Thoracic aorta (tissue), 2 donors: Measurements from ENCODE around the gene PER2. TPM values are rescaled to one million over a fixed set of nuclear protein-coding genes. Genes with fewer than 3 reads are reported as not detected.
A peak's percentile ranks its signal among the peaks of the same experiment; 100 is the strongest.

ENCODE experiments used
- ATAC-seq: fragments of 150-250 bp; one replicate; pipeline ENCODE4 v1.8.0; 2017; ENCODE audit warnings: low read depth; ENCODE audit not compliant: insufficient number of reproducible peaks, low FRiP score
- DNase-seq: peaks from one replicate; pipeline ENCODE4 v3.0.0-alpha.2; 2020; ENCODE audit warnings: low spot score
- H3K27ac ChIP-seq, 2 donors: fragments of 200-600 bp; sonication (generic); 1 replicate in 1 of 2; 2 replicates in 1 of 2; pipeline ENCODE4 v1.5.1; 2016; ENCODE audit warnings: mild to moderate bottlenecking in 2 of 2, moderate library complexity in 2 of 2
- H3K27me3 ChIP-seq: fragments of 200-600 bp; sonication (generic); replicated peaks from 2 replicates; pipeline ENCODE4 v1.6.0; 2016; ENCODE audit warnings: mild to moderate bottlenecking; ENCODE audit not compliant: insufficient read depth
- H3K36me3 ChIP-seq: fragments of 200-600 bp; sonication (generic); one replicate; pipeline ENCODE4 v1.5.1; 2016
- H3K4me1 ChIP-seq, 2 donors: fragments of 200-600 bp; sonication (generic); 1 replicate in 1 of 2; 2 replicates in 1 of 2; pipeline versions ENCODE4 v1.5.1 to v1.6.0; 2016; ENCODE audit warnings: low read depth in 2 of 2, mild to moderate bottlenecking in 1 of 2; ENCODE audit not compliant: control insufficient read depth in 1 of 2
- H3K4me3 ChIP-seq: fragments of 200-600 bp; sonication (generic); 2 replicates; pipeline ENCODE4 v1.5.1; 2016; ENCODE audit warnings: mild to moderate bottlenecking
- H3K9me3 ChIP-seq: fragments of 200-600 bp; sonication (generic); 2 replicates; pipeline ENCODE4 v1.5.1; 2016
- total RNA-seq, 2 donors: library from RNA; depleted of rRNA; stranded (reverse); fragments of >200 nt; gene quantifications; one replicate each; pipeline versions ENCODE4 v1.1.0 to v1.2.3, GENCODE V29; 2016
- TF ChIP-seq, protein P1 (sequence below): fragments of 200-600 bp; sonication (generic); IDR thresholded peaks from one replicate; pipeline ENCODE4 v1.5.1; 2019; ENCODE audit warnings: antibody characterized with exemption

PER2 gene
- total RNA-seq, 2 donors from 2014 or later = 14.2 to 26.2 TPM

DNA sequence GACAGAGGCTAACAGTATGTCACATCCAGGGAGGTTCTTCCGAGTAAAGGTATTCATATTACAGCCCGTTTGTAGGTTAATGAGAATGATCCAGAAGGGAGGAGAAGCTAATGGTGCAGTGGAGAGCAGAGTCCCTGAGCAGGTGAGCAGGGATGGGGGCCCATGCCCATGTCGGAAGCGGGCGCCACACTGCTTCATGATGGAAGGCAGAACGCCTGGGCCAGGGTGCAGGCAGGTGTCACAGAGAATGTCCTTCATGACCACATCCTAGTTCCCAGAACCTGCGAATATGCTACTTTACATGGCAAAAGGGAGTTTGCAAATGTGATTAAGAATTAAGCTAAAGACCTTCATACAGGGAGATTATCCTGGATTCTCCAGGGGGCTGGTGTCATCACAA lies 52.6 kb downstream of the PER2 start:
- no peak for DNase-seq
- H3K9me3 ChIP-seq = no peaks in the 10 kb centered on the region
- H3K27ac ChIP-seq = no peak overlapping the region
- no peak for ATAC-seq
- H3K36me3 ChIP-seq = no peaks in the 10 kb centered on the region
- no peak overlapping the region for H3K4me3 ChIP-seq
- peaks cover 3 to 17% of the 10 kb centered on the region in 2 donors for H3K4me1 ChIP-seq
- no peaks in the 10 kb centered on the region for H3K27me3 ChIP-seq
- TF ChIP-seq, protein P1, sequence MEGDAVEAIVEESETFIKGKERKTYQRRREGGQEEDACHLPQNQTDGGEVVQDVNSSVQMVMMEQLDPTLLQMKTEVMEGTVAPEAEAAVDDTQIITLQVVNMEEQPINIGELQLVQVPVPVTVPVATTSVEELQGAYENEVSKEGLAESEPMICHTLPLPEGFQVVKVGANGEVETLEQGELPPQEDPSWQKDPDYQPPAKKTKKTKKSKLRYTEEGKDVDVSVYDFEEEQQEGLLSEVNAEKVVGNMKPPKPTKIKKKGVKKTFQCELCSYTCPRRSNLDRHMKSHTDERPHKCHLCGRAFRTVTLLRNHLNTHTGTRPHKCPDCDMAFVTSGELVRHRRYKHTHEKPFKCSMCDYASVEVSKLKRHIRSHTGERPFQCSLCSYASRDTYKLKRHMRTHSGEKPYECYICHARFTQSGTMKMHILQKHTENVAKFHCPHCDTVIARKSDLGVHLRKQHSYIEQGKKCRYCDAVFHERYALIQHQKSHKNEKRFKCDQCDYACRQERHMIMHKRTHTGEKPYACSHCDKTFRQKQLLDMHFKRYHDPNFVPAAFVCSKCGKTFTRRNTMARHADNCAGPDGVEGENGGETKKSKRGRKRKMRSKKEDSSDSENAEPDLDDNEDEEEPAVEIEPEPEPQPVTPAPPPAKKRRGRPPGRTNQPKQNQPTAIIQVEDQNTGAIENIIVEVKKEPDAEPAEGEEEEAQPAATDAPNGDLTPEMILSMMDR = no peak

DNA sequence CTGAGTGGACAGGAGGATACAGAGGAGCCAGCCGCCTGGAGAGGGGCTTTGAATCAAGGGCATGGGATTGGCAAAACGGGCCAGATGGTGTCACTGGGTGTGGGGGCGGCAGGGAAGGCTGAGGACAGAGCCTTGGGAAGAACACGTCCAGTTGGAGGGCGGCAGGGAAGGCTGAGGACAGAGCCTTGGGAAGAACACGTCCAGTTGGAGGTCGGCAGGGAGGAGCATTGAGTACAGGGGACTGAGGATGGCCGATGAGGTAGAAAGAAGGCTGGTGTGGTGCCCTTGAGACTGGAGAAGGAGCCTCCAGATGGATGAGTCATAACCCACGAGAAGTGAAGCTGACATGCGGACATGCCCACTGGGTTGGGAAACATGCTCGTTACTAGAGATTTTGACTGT lies 53.1 kb downstream of the PER2 start:
- DNase-seq (no peak), ATAC-seq (no peak)
- Histone ChIP-seq H3K4me3 (no peak overlapping the region), H3K9me3 (no peaks in the 10 kb centered on the region), H3K4me1 (peaks cover 1 to 15% of the 10 kb centered on the region in 2 donors), H3K27ac (no peak overlapping the region), H3K27me3 (no peaks in the 10 kb centered on the region), H3K36me3 (no peaks in the 10 kb centered on the region)
- TF ChIP-seq, protein P1 = no peak

DNA sequence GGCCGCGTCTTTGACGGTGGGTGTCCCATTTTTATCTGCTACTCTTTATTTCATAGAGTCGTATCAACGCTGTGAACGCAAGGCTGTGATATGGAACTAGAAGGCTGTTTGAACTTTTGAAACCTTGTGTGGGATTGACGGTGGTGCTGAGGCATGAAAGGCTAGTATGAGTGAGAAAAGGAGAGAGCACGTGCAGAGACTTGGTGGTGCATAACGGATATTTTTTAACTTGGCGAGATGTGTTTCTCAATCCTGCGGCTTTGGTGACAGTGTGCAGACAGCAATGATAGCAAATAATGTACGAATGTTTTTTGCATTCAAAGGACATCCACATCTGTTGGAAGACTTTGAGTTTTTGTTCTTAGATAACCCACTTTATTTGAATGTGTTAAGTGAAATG lies 54.8 kb downstream of the PER2 start:
- ATAC-seq (no peak), DNase-seq (no peak)
- H3K27me3 ChIP-seq = no peaks in the 10 kb centered on the region
- H3K4me3 ChIP-seq = no peak overlapping the region
- H3K4me1 ChIP-seq = peaks cover 0 to 12% of the 10 kb centered on the region in 2 donors
- H3K27ac ChIP-seq = no peak overlapping the region
- H3K9me3 ChIP-seq = no peaks in the 10 kb centered on the region
- H3K36me3 ChIP-seq = no peaks in the 10 kb centered on the region
- TF ChIP-seq, protein P1 = no peak

DNA sequence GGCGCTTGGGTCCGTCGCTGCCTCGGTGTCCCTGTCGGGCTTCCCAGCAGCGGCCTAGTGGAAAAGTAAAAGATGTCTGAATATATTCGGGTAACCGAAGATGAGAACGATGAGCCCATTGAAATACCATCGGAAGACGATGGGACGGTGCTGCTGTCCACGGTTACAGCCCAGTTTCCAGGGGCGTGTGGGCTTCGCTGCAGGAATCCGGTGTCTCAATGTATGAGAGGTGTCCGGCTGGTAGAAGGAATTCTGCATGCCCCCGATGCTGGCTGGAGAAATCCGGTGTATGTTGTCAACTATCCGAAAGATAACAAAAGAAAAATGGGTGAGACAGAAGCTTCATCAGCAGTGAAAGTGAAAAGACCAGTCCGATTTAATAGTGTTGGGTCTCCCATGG lies 56.6 kb downstream of the PER2 start:
- H3K36me3 ChIP-seq = no peaks in the 10 kb centered on the region
- no peaks in the 10 kb centered on the region for H3K27me3 ChIP-seq
- ATAC-seq (no peak), DNase-seq (no peak)
- H3K27ac ChIP-seq = no peak overlapping the region
- no peaks in the 10 kb centered on the region for H3K9me3 ChIP-seq
- TF ChIP-seq, protein P1 = no peak
- H3K4me3 ChIP-seq = peak overlapping the region; percentile 82
- H3K4me1 ChIP-seq = peaks cover 0 to 19% of the 10 kb centered on the region in 2 donors

DNA sequence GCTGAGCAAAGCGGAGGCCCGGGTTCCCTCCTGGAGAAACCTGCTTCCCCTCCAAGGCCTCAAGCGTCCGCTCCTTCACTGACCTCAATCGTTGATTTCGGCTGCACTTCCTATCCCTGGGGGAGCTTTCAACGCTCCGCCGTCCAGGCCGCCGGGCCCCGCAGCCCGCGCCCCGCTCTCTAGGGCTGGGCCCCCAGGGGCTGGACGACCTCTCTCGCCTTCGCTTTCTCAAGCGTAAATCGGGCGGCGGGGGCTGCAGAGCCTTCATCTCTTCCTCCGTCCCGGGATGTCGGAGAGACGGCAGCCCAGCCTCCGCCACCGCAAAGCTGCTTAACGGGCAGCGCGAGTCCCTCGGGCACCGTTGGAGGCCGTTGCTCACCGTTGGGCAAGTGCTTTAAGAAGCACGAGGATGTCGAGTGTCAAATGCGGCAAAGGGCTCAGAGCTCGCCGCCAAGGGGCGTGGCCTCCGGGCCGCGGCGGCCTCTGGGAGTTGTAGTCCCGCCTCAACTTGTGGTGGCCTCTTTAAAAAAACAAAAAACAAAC lies 57.1 kb downstream of the PER2 start:
- DNase-seq (no peak), ATAC-seq (peak; percentile 46)
- Histone ChIP-seq H3K4me3 (peak overlapping the region; percentile 82), H3K4me1 (peaks cover 0 to 20% of the 10 kb centered on the region in 2 donors), H3K27ac (peak overlapping the region in 1 of 2 donors; percentile 57), H3K9me3 (no peaks in the 10 kb centered on the region), H3K36me3 (no peaks in the 10 kb centered on the region), H3K27me3 (no peaks in the 10 kb centered on the region)
- TF ChIP-seq, protein P1 = no peak
